Neural progenitor cell (in vitro differentiated cells): Measurements from ENCODE around the gene CCDC91.

ENCODE experiments used
- CTCF ChIP-seq: fragments of 200-600 bp; sonication (generic); IDR thresholded peaks from 2 replicates; pipeline ENCODE4 v1.5.1; 2017; ENCODE audit warnings: antibody characterized with exemption, mild to moderate bottlenecking
- EZH2 ChIP-seq: fragments of 200-600 bp; sonication (generic); IDR thresholded peaks from 2 replicates; pipeline ENCODE4 v1.6.1; 2017; ENCODE audit warnings: antibody characterized with exemption, mild to moderate bottlenecking, moderate library complexity
- EZH2phosphoT487 ChIP-seq: fragments of 200-600 bp; sonication (generic); IDR thresholded peaks from 2 replicates; pipeline ENCODE4 v1.6.1; 2017; ENCODE audit warnings: antibody characterized with exemption

- TF ChIP-seq EZH2 (no peak), CTCF (no peak), EZH2phosphoT487 (no peak)
These were observed 44.2 kb downstream of the CCDC91 start for GRCh38 chr12:28234444-28234843.
